GM12878 (cell line): ENCODE data around the gene RAF1. TPM values are rescaled to one million over a fixed set of nuclear protein-coding genes. Genes with fewer than 3 reads are reported as not detected.

Source experiments
- ASH2L ChIP-seq: fragments of 300-600, 200-600 bp; sonication (generic); IDR thresholded peaks from 2 replicates; pipeline ENCODE4 v1.6.1; 2017; ENCODE audit warnings: low read depth, mild to moderate bottlenecking, borderline replicate concordance
- BCL11A ChIP-seq: IDR thresholded peaks from 2 replicates; pipeline ENCODE4 v1.6.1; 2011; ENCODE audit warnings: low read depth, low read length
- BCLAF1 ChIP-seq: fragments of 450-650 bp; IDR thresholded peaks from 2 replicates; pipeline ENCODE4 v1.6.1; 2017; ENCODE audit warnings: antibody characterized with exemption, mild to moderate bottlenecking, moderate library complexity
- CHD1 ChIP-seq: IDR thresholded peaks from 2 replicates; pipeline ENCODE4 v1.6.1; 2012; ENCODE audit warnings: low read depth, low read length, improper control_type of control experiment
- FOXM1 ChIP-seq: IDR thresholded peaks from 2 replicates; pipeline ENCODE4 v1.6.1; 2012; ENCODE audit warnings: low read depth, mild to moderate bottlenecking, inconsistent platforms, low read length, moderate library complexity
- JUNB ChIP-seq: IDR thresholded peaks from 2 replicates; pipeline ENCODE4 v1.6.1; 2016; ENCODE audit warnings: antibody characterized with exemption, mild to moderate bottlenecking
- KDM1A ChIP-seq: fragments of 200-600 bp; sonication (generic); IDR thresholded peaks from 2 replicates; pipeline ENCODE4 v1.6.1; 2016; ENCODE audit warnings: borderline replicate concordance
- MLLT1 ChIP-seq: fragments of 450-650 bp; IDR thresholded peaks from 2 replicates; pipeline ENCODE4 v1.6.1; 2016; ENCODE audit warnings: mild to moderate bottlenecking
- PBX3 ChIP-seq: IDR thresholded peaks from 2 replicates; pipeline ENCODE4 v1.6.1; 2011; ENCODE audit warnings: mild to moderate bottlenecking, low read depth, low read length, moderate library complexity; ENCODE audit not compliant: insufficient replicate concordance
- POU2F2 ChIP-seq: IDR thresholded peaks from 3 replicates; pipeline ENCODE4 v1.6.1; 2011; ENCODE audit warnings: low read depth, mild to moderate bottlenecking, low read length, borderline replicate concordance
- PRDM15 ChIP-seq: fragments of 450-650 bp; formaldehyde crosslinking; IDR thresholded peaks from 2 replicates; pipeline ENCODE4 v1.4.0; 2020; ENCODE audit warnings: mild to moderate bottlenecking, moderate library complexity
- SREBF1 ChIP-seq: IDR thresholded peaks from 2 replicates; pipeline ENCODE4 v1.6.1; 2012; ENCODE audit warnings: mild to moderate bottlenecking, low read length
- STAT3 ChIP-seq: IDR thresholded peaks from 2 replicates; pipeline ENCODE4 v1.6.1; 2011; ENCODE audit warnings: low read depth, low read length, improper control_type of control experiment
- TCF3 ChIP-seq: IDR thresholded peaks from 2 replicates; pipeline ENCODE4 v1.6.1; 2012; ENCODE audit warnings: low read depth, mild to moderate bottlenecking, low read length, borderline replicate concordance; ENCODE audit not compliant: insufficient read depth
- YY1 ChIP-seq: IDR thresholded peaks from 2 replicates; pipeline ENCODE4 v1.6.1; 2011; ENCODE audit warnings: low read depth, mild to moderate bottlenecking, low read length
- ZBED1 ChIP-seq: IDR thresholded peaks from 2 replicates; pipeline ENCODE4 v1.6.1; 2016; ENCODE audit warnings: borderline replicate concordance
- ZBTB11 ChIP-seq: fragments of 450-650 bp; formaldehyde crosslinking; IDR thresholded peaks from 2 replicates; pipeline ENCODE4 v1.5.0; 2022; ENCODE audit warnings: mild to moderate bottlenecking, missing genetic modification characterization
- polyA plus RNA-seq, 11 experiments: library from polyadenylated mRNA; depleted of rRNA in 4 of 11; unstranded in 6 of 11; stranded (reverse) in 5 of 11; fragments of >200 nt; fragmentation: Nextera tagmentation in 4 of 11; fragmentation: Illumina TruSeq in 1 of 11; extraction: Ambion mirVana in 4 of 11; extraction: Trizol in 1 of 11; gene quantifications; 1 replicate in 1 of 11; 2 replicates in 10 of 11; pipeline versions ENCODE4 v1.2.1 to v1.2.3, GENCODE V29; 2011 to 2016; ENCODE audit warnings: inconsistent platforms in 2 of 11, missing spikeins in 2 of 11, low read depth in 1 of 11
- total RNA-seq, 4 experiments: library from RNA; depleted of rRNA in 3 of 4; stranded (reverse); fragments of >200 nt in 3 of 4; fragmentation: Illumina TruSeq in 1 of 4; extraction: Trizol in 1 of 4; gene quantifications; 2 replicates each; pipeline versions ENCODE4 v1.2.1 to v1.2.3, GENCODE V29; 2013 to 2021

RAF1 gene
- total and polyA plus RNA-seq, 10 of the 15 experiments (the other 5 are each of a cell fraction or from before 2014, with no cell fraction given): 20.4 to 151 (median 77.8) TPM

GRCh38 chr3:12648384-12648959, 15.4 kb downstream of the RAF1 start (continued):
- TF ChIP-seq ZBTB11 (CRISPR knock-in tag) (no peak), MLLT1 (peak; percentile 74), TCF3 (peak; percentile 70; the same call in 1 of the 2 replicates), ASH2L (no peak), PBX3 (peak; percentile 63), KDM1A (no peak), ZBED1 (no peak), YY1 (0 out of 2 replicates have a peak, but pooled peaks have one; percentile 33), POU2F2 (no peak), BCLAF1 (no peak), CHD1 (no peak), JUNB (no peak; the same call in 1 of the 2 replicates), SREBF1 (no peak), STAT3 (no peak), FOXM1 (peak; percentile 41; the same call in 1 of the 2 replicates), PRDM15 (CRISPR knock-in tag) (no peak), BCL11A (0 out of 2 replicates have a peak, but pooled peaks have one; percentile 26)
